Sigmoid colon (tissue), 3 donors: ENCODE results near the gene EMP2.

Experiments used
- POLR2A ChIP-seq, 2 donors: fragments of 450-650 bp; IDR thresholded peaks; one replicate each; pipeline ENCODE4 v1.6.1; 2016; ENCODE audit warnings: antibody characterized with exemption in 2 of 2, mild to moderate bottlenecking in 2 of 2, moderate library complexity in 2 of 2
- TF ChIP-seq, protein P1 (sequence below), 4 experiments: fragments of 450-650 bp in 3 of 4; fragments of 200-600 bp in 1 of 4; IDR thresholded peaks; one replicate each; pipeline ENCODE4 v1.5.1; 2016 to 2019; ENCODE audit warnings: antibody characterized with exemption in 4 of 4, mild to moderate bottlenecking in 3 of 4, moderate library complexity in 2 of 4

DNA sequence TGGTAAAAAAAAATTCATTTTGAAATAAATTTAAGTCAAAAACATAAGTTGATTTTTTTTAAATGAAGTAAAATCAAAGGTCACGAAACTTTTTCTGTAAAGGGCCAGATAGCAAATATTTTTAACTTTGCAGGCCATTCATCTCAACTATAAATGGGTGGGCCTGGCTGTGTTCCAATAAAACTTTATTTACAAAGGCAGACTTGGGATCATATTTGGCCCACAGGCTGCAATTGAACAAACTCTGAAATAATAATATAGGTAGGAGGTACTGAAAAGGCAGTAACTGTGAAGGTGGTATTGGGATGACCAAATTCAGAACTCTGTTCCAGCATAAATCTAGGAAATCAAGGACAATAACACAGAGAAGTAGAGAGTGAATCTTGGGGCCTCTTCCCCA, 12.2 kb upstream of the EMP2 start:
- no peak for TF ChIP-seq POLR2A (IDR thresholded peaks at IDR 0.05)
- TF ChIP-seq, protein P1, sequence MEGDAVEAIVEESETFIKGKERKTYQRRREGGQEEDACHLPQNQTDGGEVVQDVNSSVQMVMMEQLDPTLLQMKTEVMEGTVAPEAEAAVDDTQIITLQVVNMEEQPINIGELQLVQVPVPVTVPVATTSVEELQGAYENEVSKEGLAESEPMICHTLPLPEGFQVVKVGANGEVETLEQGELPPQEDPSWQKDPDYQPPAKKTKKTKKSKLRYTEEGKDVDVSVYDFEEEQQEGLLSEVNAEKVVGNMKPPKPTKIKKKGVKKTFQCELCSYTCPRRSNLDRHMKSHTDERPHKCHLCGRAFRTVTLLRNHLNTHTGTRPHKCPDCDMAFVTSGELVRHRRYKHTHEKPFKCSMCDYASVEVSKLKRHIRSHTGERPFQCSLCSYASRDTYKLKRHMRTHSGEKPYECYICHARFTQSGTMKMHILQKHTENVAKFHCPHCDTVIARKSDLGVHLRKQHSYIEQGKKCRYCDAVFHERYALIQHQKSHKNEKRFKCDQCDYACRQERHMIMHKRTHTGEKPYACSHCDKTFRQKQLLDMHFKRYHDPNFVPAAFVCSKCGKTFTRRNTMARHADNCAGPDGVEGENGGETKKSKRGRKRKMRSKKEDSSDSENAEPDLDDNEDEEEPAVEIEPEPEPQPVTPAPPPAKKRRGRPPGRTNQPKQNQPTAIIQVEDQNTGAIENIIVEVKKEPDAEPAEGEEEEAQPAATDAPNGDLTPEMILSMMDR (IDR thresholded peaks at IDR 0.05): no peak
